Keratinocyte (primary cell): ENCODE measurements around the gene TXNRD1. TPM values are rescaled to one million over a fixed set of nuclear protein-coding genes. Genes with fewer than 3 reads are reported as not detected.
"Not testable (repeated sequence)": the region's sequence is repeated elsewhere in the genome, so short reads cannot be mapped to it uniquely, and the experiment has no call there.

ENCODE experiments used
- DNase-seq: peaks from one replicate; pipeline ENCODE4 v3.0.0-alpha.2; 2011; ENCODE audit warnings: low read depth, missing footprints, low spot score
- FAIRE-seq: peaks from 2 replicates; lab custom pipeline; 2011; peaks lifted over from hg19 to GRCh38; lab: Jason Lieb, UNC
- H2AFZ ChIP-seq: 2 replicates; pipeline ENCODE4 v1.6.0; 2012; ENCODE audit warnings: low read length, control low read depth, inconsistent platforms; ENCODE audit not compliant: control insufficient read depth
- H3K27ac ChIP-seq: 2 replicates; pipeline ENCODE4 v1.5.1; 2011; ENCODE audit warnings: low read length; ENCODE audit not compliant: control insufficient read depth, insufficient read depth
- H3K27me3 ChIP-seq: 3 replicates; pipeline ENCODE4 v1.6.0; 2011; ENCODE audit warnings: low read length; ENCODE audit not compliant: control insufficient read depth, insufficient read depth; ENCODE audit errors: extremely low read depth
- H3K36me3 ChIP-seq, 2 experiments: 2 replicates in 1 of 2; 3 replicates in 1 of 2; pipeline ENCODE4 v1.5.1; 2011; ENCODE audit warnings: low read length in 2 of 2, mild to moderate bottlenecking in 1 of 2; ENCODE audit not compliant: control insufficient read depth in 2 of 2, insufficient read depth in 2 of 2; ENCODE audit errors: extremely low read depth in 1 of 2
- H3K4me1 ChIP-seq: 3 replicates; pipeline ENCODE4 v1.5.1; 2011; ENCODE audit warnings: low read length; ENCODE audit not compliant: control insufficient read depth, insufficient read depth; ENCODE audit errors: extremely low read depth
- H3K4me2 ChIP-seq: 3 replicates; pipeline ENCODE4 v1.6.0; 2011; ENCODE audit warnings: low read depth, low read length; ENCODE audit not compliant: control insufficient read depth, insufficient read depth; ENCODE audit errors: extremely low read depth
- H3K4me3 ChIP-seq, 3 experiments: fragments of 200-600 bp in 1 of 3; sonication (generic) in 1 of 3; 2 replicates in 2 of 3; 3 replicates in 1 of 3; pipeline ENCODE4 v1.5.1; 2011 to 2016; ENCODE audit warnings: low read length in 3 of 3, mild to moderate bottlenecking in 3 of 3, control low read depth in 2 of 3, inconsistent platforms in 1 of 3, low read depth in 1 of 3, mixed read lengths in 1 of 3, mixed run types in 1 of 3, moderate library complexity in 1 of 3; ENCODE audit not compliant: control insufficient read depth in 2 of 3, insufficient read depth in 2 of 3; ENCODE audit errors: extremely low read depth in 1 of 3
- H3K79me2 ChIP-seq: 2 replicates; pipeline ENCODE4 v1.6.0; 2012; ENCODE audit warnings: low read length; ENCODE audit not compliant: control insufficient read depth, insufficient read depth
- H3K9ac ChIP-seq: 3 replicates; pipeline ENCODE4 v1.6.0; 2011; ENCODE audit warnings: low read length; ENCODE audit not compliant: control insufficient read depth, insufficient read depth; ENCODE audit errors: extremely low read depth
- H3K9me1 ChIP-seq: 3 replicates; pipeline ENCODE4 v1.6.0; 2011; ENCODE audit warnings: low read length; ENCODE audit not compliant: control insufficient read depth, insufficient read depth; ENCODE audit errors: extremely low read depth
- H3K9me3 ChIP-seq: 2 replicates; pipeline ENCODE4 v1.5.1; 2012; ENCODE audit warnings: low read depth, low read length; ENCODE audit not compliant: control insufficient read depth
- H4K20me1 ChIP-seq: 3 replicates; pipeline ENCODE4 v1.6.0; 2011; ENCODE audit warnings: low read length; ENCODE audit not compliant: control insufficient read depth, insufficient read depth; ENCODE audit errors: extremely low read depth
- CTCF ChIP-seq, 3 experiments: IDR thresholded peaks in 1 of 3; conservative IDR thresholded peaks in 1 of 3; optimal IDR thresholded peaks in 1 of 3; 2 replicates in 2 of 3; 3 replicates in 1 of 3; pipeline versions ENCODE3 to v1.5.1; 2011; ENCODE audit warnings: low read length in 3 of 3, mild to moderate bottlenecking in 3 of 3, moderate library complexity in 2 of 3, control low read depth in 1 of 3, inconsistent platforms in 1 of 3; ENCODE audit not compliant: insufficient read depth in 2 of 3; ENCODE audit errors: extremely low read depth in 1 of 3
- EZH2 ChIP-seq: IDR thresholded peaks from one replicate; pipeline ENCODE4 v1.6.1; 2012; ENCODE audit warnings: inconsistent platforms, mild to moderate bottlenecking, low read length, moderate library complexity
- dilution Hi-C: fragments of 300-500 bp; cut with MboI; formaldehyde crosslinking; loops from one replicate; pipeline ENCODE4 v1.7.0; 2020; ENCODE audit warnings: low sequenced_read_pairs; ENCODE audit not compliant: extremely low pct_ligation_motif_present
- polyA plus RNA-seq, 5 experiments: library from polyadenylated mRNA; depleted of rRNA in 3 of 5; stranded (reverse) in 3 of 5; stranded (forward) in 1 of 5; unstranded in 1 of 5; fragments of >200 nt; gene quantifications; 1 replicate in 1 of 5; 2 replicates in 3 of 5; 3 replicates in 1 of 5; pipeline versions ENCODE4 v1.2.1 to v1.2.3, GENCODE V29; 2011 to 2012; ENCODE audit warnings: missing spikeins in 2 of 5, low read depth in 1 of 5, low replicate concordance in 1 of 5

Gene TXNRD1
- polyA plus RNA-seq, 1 donor (not counting 4 experiments of a cell fraction or from before 2014, with no cell fraction given) = 88.9 TPM

- peak overlapping the region; percentile 75 for H3K9ac ChIP-seq
- dilution Hi-C loops = no loop called here
- peaks cover 25% of the 10 kb centered on the region for H3K4me1 ChIP-seq
- no peaks in the 10 kb centered on the region for H3K9me1 ChIP-seq
- H2AFZ ChIP-seq = peak overlapping the region; percentile 86
- TF ChIP-seq CTCF (optimal IDR thresholded peaks at IDR 0.05 in 1 of 3, IDR thresholded peaks at IDR 0.05 in 1 of 3, conservative IDR thresholded peaks at IDR 0.05 in 1 of 3; ENCODE audit: extremely low read depth in 1 of 3, insufficient read depth in 2 of 3, low read length in 3 of 3) (no peak), EZH2 (no peak)
- H3K9me3 ChIP-seq = no peaks in the 10 kb centered on the region
- FAIRE-seq (peak; percentile 96), DNase-seq (peak; percentile 85)
- peak overlapping the region in 2 of 3 experiments; percentile 54 to 57 for H3K4me3 ChIP-seq
- no peaks in the 10 kb centered on the region for H3K79me2 ChIP-seq
- H3K4me2 ChIP-seq = peak overlapping the region; percentile 82
- H4K20me1 ChIP-seq = no peaks in the 10 kb centered on the region
- no peaks in the 10 kb centered on the region for H3K27me3 ChIP-seq
- peak overlapping the region; percentile 86 for H3K27ac ChIP-seq
- H3K36me3 ChIP-seq = no peaks in the 10 kb centered on the region
Observed at GRCh38 chr12:104263580-104264358, 48.2 kb downstream of the TXNRD1 start.

GRCh38 chr12:104265436-104265835 is 49.9 kb downstream of the TXNRD1 start:
- H3K27me3 ChIP-seq, H3K36me3 ChIP-seq, dilution Hi-C loops, DNase-seq, FAIRE-seq, H4K20me1 ChIP-seq, H3K9me1 ChIP-seq, H2AFZ ChIP-seq, H3K9ac ChIP-seq, H3K4me2 ChIP-seq, H3K4me3 ChIP-seq, H3K79me2 ChIP-seq, H3K9me3 ChIP-seq, H3K27ac ChIP-seq: not testable (repeated sequence)
- H3K4me1 ChIP-seq = peaks cover 25% of the 10 kb centered on the region
